Mesenchymal stem cell (in vitro differentiated cells and primary cell): ENCODE measurements around the gene BRWD1.

Source experiments
- DNase-seq: peaks from one replicate; pipeline ENCODE4 v3.0.0-alpha.2; 2013
- H2AFZ ChIP-seq: one replicate; pipeline ENCODE4 v1.6.1; 2013; ENCODE audit warnings: low read depth, mild to moderate bottlenecking, control low read depth, inconsistent platforms, low read length, moderate library complexity
- H2AK5ac ChIP-seq: 2 replicates; pipeline ENCODE4 v1.6.1; 2013; ENCODE audit warnings: low read length, moderate library complexity, mild to moderate bottlenecking, inconsistent platforms; ENCODE audit not compliant: severe bottlenecking
- H2BK120ac ChIP-seq: one replicate; pipeline ENCODE4 v1.6.1; 2013; ENCODE audit warnings: low read depth, mild to moderate bottlenecking, inconsistent platforms, low read length, moderate library complexity
- H2BK12ac ChIP-seq, 2 experiments: one replicate each; pipeline ENCODE4 v1.6.1; 2013; ENCODE audit warnings: inconsistent platforms in 2 of 2, low read length in 2 of 2, mild to moderate bottlenecking in 2 of 2, moderate library complexity in 2 of 2, control low read depth in 1 of 2
- H2BK15ac ChIP-seq: one replicate; pipeline ENCODE4 v1.6.1; 2013; ENCODE audit warnings: mild to moderate bottlenecking, low read depth, inconsistent platforms; ENCODE audit not compliant: poor library complexity, severe bottlenecking
- H2BK5ac ChIP-seq: 2 replicates; pipeline ENCODE4 v1.6.1; 2013; ENCODE audit warnings: low read depth, mild to moderate bottlenecking, low read length, control low read depth, inconsistent platforms; ENCODE audit not compliant: poor library complexity, severe bottlenecking
- H3K14ac ChIP-seq, 2 experiments: one replicate each; pipeline ENCODE4 v1.6.1; 2013; ENCODE audit warnings: inconsistent platforms in 2 of 2, low read length in 2 of 2, control low read depth in 1 of 2, mild to moderate bottlenecking in 1 of 2, moderate library complexity in 1 of 2
- H3K18ac ChIP-seq, 2 experiments: one replicate each; pipeline ENCODE4 v1.6.1; 2013; ENCODE audit warnings: inconsistent platforms in 2 of 2, low read length in 2 of 2, control low read depth in 1 of 2, low read depth in 1 of 2, mild to moderate bottlenecking in 1 of 2
- H3K23ac ChIP-seq, 2 experiments: one replicate each; pipeline ENCODE4 v1.6.1; 2013; ENCODE audit warnings: inconsistent platforms in 2 of 2, low read length in 2 of 2, mild to moderate bottlenecking in 2 of 2, moderate library complexity in 2 of 2, control low read depth in 1 of 2
- H3K27ac ChIP-seq: 2 replicates; pipeline ENCODE4 v1.5.1; 2013; ENCODE audit warnings: mild to moderate bottlenecking, moderate library complexity, low read length, control low read depth, inconsistent platforms; ENCODE audit not compliant: poor library complexity, severe bottlenecking
- H3K27me3 ChIP-seq, 2 experiments: 2 replicates each; pipeline versions ENCODE4 v1.6.1 to v1.7.0; 2013; ENCODE audit warnings: low read length in 2 of 2, mild to moderate bottlenecking in 2 of 2, moderate library complexity in 2 of 2, control low read depth in 1 of 2, inconsistent platforms in 1 of 2; ENCODE audit not compliant: control insufficient read depth in 1 of 2, insufficient read depth in 1 of 2
- H3K36me3 ChIP-seq, 2 experiments: 2 replicates each; pipeline versions ENCODE4 v1.6.1 to v1.7.0; 2013; ENCODE audit warnings: low read length in 2 of 2, control low read depth in 1 of 2, inconsistent platforms in 1 of 2, low read depth in 1 of 2, mild to moderate bottlenecking in 1 of 2; ENCODE audit not compliant: insufficient read depth in 2 of 2, control insufficient read depth in 1 of 2
- H3K4ac ChIP-seq, 2 experiments: one replicate each; pipeline ENCODE4 v1.6.1; 2013; ENCODE audit warnings: inconsistent platforms in 2 of 2, low read length in 2 of 2, mild to moderate bottlenecking in 2 of 2, moderate library complexity in 2 of 2, control low read depth in 1 of 2, low read depth in 1 of 2
- H3K4me1 ChIP-seq: 2 replicates; pipeline ENCODE4 v1.6.1; 2013; ENCODE audit warnings: low read depth, low read length, control low read depth; ENCODE audit not compliant: control insufficient read depth, insufficient read depth
- H3K4me2 ChIP-seq: 2 replicates; pipeline ENCODE4 v1.6.1; 2013; ENCODE audit warnings: low read length, mild to moderate bottlenecking, inconsistent platforms; ENCODE audit not compliant: poor library complexity, severe bottlenecking
- H3K4me3 ChIP-seq, 2 experiments: 2 replicates each; pipeline versions ENCODE4 v1.5.1 to v1.7.0; 2013; ENCODE audit warnings: low read length in 2 of 2, mild to moderate bottlenecking in 2 of 2, control low read depth in 1 of 2, low read depth in 1 of 2; ENCODE audit not compliant: insufficient read depth in 1 of 2
- H3K79me1 ChIP-seq: replicated peaks from 2 replicates; pipeline ENCODE4 v1.6.1; 2013; ENCODE audit warnings: mild to moderate bottlenecking, control low read depth, low read length, inconsistent platforms; ENCODE audit not compliant: poor library complexity, severe bottlenecking
- H3K9ac ChIP-seq: 2 replicates; pipeline ENCODE4 v1.7.0; 2013; ENCODE audit warnings: mild to moderate bottlenecking, low read length, moderate library complexity
- H3K9me3 ChIP-seq: 2 replicates; pipeline ENCODE4 v1.7.0; 2013; ENCODE audit warnings: mild to moderate bottlenecking, low read length; ENCODE audit not compliant: control insufficient read depth
- H4K8ac ChIP-seq: one replicate; pipeline ENCODE4 v1.6.1; 2013; ENCODE audit warnings: inconsistent platforms, mild to moderate bottlenecking, low read length, moderate library complexity
- H4K91ac ChIP-seq: one replicate; pipeline ENCODE4 v1.6.1; 2013; ENCODE audit warnings: mild to moderate bottlenecking, low read length, inconsistent platforms
- WGBS: methylation state at CpG from one replicate; pipeline ENCODE4 v1.1.7; 2013; ENCODE audit warnings: mixed read lengths; 5-methylcytosine and 5-hydroxymethylcytosine counted together

BRWD1 gene

DNA sequence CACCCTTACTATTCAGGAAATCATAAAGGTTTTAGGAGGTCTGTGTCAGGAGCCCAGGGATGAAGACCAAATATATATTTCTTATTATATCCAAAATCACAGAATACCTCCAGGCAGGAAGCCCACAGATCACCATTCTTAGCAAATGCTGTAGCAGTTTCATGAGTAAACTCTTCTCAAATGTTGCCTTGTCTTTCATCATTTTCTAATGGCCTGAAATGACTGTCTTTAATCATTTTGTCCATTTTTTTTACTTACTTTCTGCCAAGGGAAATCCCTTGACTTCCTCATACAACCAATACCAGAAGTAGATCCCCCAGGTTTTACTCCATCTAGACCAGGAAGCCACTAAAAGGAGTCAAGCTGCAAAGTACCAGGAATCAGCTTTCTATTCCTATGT lies 162.6 kb downstream of the BRWD1 start:
- Histone ChIP-seq H3K36me3 (no peaks in the 10 kb centered on the region), H4K8ac (no peak overlapping the region), H3K9ac (no peak overlapping the region), H3K4me3 (no peak overlapping the region), H3K4ac (no peak overlapping the region), H2BK12ac (no peak overlapping the region), H3K9me3 (peaks cover 5% of the 10 kb centered on the region), H2AK5ac (no peak overlapping the region), H3K79me1 (no peaks in the 10 kb centered on the region), H3K18ac (no peak overlapping the region), H2BK15ac (no peak overlapping the region), H3K23ac (no peak overlapping the region), H3K27me3 (peaks cover 0 to 15% of the 10 kb centered on the region in 2 experiments), H3K14ac (no peak overlapping the region), H2BK120ac (no peak overlapping the region), H3K4me2 (no peak overlapping the region), H3K4me1 (peaks cover 5% of the 10 kb centered on the region), H2BK5ac (no peak overlapping the region), H4K91ac (no peak overlapping the region), H2AFZ (no peak overlapping the region), H3K27ac (no peak overlapping the region)
- no peak for DNase-seq

GRCh38 chr21:39150316-39150715 lies 163.1 kb downstream of the BRWD1 start:
- Histone ChIP-seq H2AK5ac (no peak overlapping the region), H4K91ac (no peak overlapping the region), H3K4me3 (no peak overlapping the region), H3K4me1 (no peaks in the 10 kb centered on the region), H3K27me3 (peaks cover 0 to 15% of the 10 kb centered on the region in 2 experiments), H2BK12ac (no peak overlapping the region), H3K23ac (no peak overlapping the region), H3K36me3 (no peaks in the 10 kb centered on the region), H3K27ac (no peak overlapping the region), H3K9me3 (peaks cover 7% of the 10 kb centered on the region), H2BK5ac (no peak overlapping the region), H2BK15ac (no peak overlapping the region), H4K8ac (no peak overlapping the region), H3K18ac (no peak overlapping the region), H3K4ac (no peak overlapping the region), H3K79me1 (no peaks in the 10 kb centered on the region), H3K4me2 (no peak overlapping the region), H3K14ac (no peak overlapping the region), H2AFZ (no peak overlapping the region), H3K9ac (no peak overlapping the region), H2BK120ac (no peak overlapping the region)
- 94% methylated on average over 6 of the region's 6 CpGs for WGBS
- DNase-seq, result no peak

DNA sequence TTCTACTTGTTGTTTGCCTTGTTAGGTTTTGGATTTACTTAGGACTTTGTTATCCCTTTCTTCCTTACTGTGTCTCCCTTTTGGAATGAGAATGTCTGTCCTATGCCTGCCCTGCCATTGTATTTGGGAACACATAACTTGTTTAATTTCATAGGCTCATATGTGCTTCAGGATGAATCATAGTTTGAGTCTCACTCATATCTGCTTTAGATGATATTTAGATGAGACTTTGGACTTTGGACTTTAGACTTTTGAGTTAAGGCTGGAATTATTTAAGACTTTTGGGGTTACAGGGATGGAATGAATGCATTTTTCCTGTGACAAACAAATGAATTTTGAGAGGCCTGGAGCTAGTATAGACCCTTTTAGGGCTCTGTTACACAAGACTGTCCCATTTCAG lies 163.6 kb downstream of the BRWD1 start:
- H3K4me2 ChIP-seq, result no peak overlapping the region
- H4K8ac ChIP-seq, result no peak overlapping the region
- no peak overlapping the region for H2BK120ac ChIP-seq
- H3K9ac ChIP-seq, result no peak overlapping the region
- H2BK12ac ChIP-seq, result no peak overlapping the region
- H3K18ac ChIP-seq, result no peak overlapping the region
- peaks cover 0 to 15% of the 10 kb centered on the region in 2 experiments for H3K27me3 ChIP-seq
- no peak overlapping the region for H3K14ac ChIP-seq
- no peaks in the 10 kb centered on the region for H3K36me3 ChIP-seq
- no peak overlapping the region for H4K91ac ChIP-seq
- H2AK5ac ChIP-seq, result no peak overlapping the region
- H3K4me3 ChIP-seq, result no peak overlapping the region
- H3K4me1 ChIP-seq, result no peaks in the 10 kb centered on the region
- no peak overlapping the region for H3K4ac ChIP-seq
- no peak for DNase-seq
- H2BK5ac ChIP-seq, result no peak overlapping the region
- no peak overlapping the region for H2BK15ac ChIP-seq
- no peak overlapping the region for H2AFZ ChIP-seq
- H3K27ac ChIP-seq, result no peak overlapping the region
- H3K9me3 ChIP-seq, result peaks cover 11% of the 10 kb centered on the region
- no peaks in the 10 kb centered on the region for H3K79me1 ChIP-seq
- no peak overlapping the region for H3K23ac ChIP-seq

DNA sequence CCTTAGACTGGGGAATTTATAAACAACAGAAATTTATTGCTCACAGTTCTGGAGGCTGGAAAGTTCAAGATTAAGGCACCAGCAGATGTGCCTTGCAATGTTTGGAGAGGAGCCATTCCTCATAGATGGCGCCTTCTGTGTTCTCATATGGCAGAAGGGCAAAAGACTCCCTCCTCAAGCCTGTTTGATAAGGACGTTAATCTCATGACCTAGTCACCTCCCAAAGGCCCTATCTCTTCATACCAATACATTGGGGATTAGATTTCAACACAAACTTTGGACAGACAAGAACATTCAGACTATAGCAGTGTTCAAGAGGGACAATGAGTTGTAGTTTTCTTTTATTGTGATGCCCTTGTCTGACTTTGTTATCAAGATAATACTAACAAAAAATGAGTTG lies 164.5 kb downstream of the BRWD1 start:
- no peak overlapping the region for H2BK12ac ChIP-seq
- no peak overlapping the region for H3K9ac ChIP-seq
- no peak overlapping the region for H3K4me2 ChIP-seq
- no peak overlapping the region for H2BK15ac ChIP-seq
- no peaks in the 10 kb centered on the region for H3K4me1 ChIP-seq
- no peak overlapping the region for H4K8ac ChIP-seq
- no peak overlapping the region for H2AK5ac ChIP-seq
- H3K9me3 ChIP-seq, result peaks cover 17% of the 10 kb centered on the region
- H3K14ac ChIP-seq, result no peak overlapping the region
- no peak overlapping the region for H3K18ac ChIP-seq
- H3K79me1 ChIP-seq, result no peaks in the 10 kb centered on the region
- H3K4ac ChIP-seq, result no peak overlapping the region
- H2BK5ac ChIP-seq, result no peak overlapping the region
- DNase-seq, result no peak
- no peak overlapping the region for H3K4me3 ChIP-seq
- no peak overlapping the region for H4K91ac ChIP-seq
- no peak overlapping the region for H2BK120ac ChIP-seq
- no peaks in the 10 kb centered on the region for H3K36me3 ChIP-seq
- H3K23ac ChIP-seq, result no peak overlapping the region
- H3K27me3 ChIP-seq, result peaks cover 0 to 13% of the 10 kb centered on the region in 2 experiments
- H2AFZ ChIP-seq, result no peak overlapping the region
- no peak overlapping the region for H3K27ac ChIP-seq
- 100% methylated on average over 2 of the region's 2 CpGs for WGBS
